Measurements from ENCODE around the gene CD151.

DNA sequence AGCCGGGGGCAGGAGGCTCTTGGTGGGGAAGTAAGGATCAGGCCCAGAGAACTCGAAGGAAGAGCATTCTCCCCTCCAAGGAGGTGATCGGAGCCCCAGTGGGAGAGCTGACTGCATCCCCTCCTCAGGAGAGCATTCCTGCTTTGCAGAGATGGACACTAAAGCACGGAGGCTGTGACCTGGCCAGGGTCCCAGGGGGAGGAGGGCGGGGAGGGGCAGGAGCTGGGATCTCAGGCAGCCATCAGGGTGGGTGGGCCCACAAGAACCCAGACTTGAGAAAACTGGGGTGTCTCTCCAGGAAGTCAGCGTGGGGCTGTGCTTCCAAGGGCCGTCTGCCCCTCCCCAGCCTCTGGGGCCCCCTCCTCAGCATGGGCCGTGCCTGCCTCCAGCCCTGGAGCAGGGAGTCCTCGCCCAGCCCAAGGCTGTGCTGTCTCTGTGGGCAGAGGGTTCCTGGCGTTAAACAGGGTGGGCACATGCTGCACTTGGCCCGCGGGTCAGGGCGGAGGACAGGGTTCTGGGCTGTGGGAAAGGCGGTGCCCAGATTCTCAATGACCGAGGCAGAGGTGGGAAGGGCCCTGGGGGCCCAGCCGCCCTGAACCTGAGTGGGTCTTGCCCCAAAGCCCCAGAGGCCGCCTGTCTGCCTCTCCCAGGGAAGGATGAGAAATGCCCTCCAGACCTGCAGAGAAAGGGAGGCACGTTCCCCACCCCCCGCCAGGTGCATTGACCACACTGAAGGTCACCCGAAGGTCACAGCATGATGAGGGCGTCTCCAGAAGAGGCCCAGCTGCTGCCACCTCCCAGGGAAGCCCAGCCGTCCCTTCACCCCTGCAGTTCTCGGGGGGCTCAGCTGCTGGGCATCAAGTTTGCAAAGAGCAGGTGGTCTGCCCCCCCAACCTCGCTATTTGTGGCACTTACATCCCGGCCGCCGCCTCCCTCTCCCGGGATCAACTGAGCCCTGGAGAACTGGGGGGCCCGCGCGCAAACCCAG lies 43.5 kb upstream of the CD151 start:
- TF ChIP-seq, protein P1, sequence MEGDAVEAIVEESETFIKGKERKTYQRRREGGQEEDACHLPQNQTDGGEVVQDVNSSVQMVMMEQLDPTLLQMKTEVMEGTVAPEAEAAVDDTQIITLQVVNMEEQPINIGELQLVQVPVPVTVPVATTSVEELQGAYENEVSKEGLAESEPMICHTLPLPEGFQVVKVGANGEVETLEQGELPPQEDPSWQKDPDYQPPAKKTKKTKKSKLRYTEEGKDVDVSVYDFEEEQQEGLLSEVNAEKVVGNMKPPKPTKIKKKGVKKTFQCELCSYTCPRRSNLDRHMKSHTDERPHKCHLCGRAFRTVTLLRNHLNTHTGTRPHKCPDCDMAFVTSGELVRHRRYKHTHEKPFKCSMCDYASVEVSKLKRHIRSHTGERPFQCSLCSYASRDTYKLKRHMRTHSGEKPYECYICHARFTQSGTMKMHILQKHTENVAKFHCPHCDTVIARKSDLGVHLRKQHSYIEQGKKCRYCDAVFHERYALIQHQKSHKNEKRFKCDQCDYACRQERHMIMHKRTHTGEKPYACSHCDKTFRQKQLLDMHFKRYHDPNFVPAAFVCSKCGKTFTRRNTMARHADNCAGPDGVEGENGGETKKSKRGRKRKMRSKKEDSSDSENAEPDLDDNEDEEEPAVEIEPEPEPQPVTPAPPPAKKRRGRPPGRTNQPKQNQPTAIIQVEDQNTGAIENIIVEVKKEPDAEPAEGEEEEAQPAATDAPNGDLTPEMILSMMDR (IDR thresholded peaks at IDR 0.05) = no peak
- TF ChIP-seq POLR2AphosphoS5 (IDR thresholded peaks at IDR 0.05) = no peak
- TF ChIP-seq POLR2A (IDR thresholded peaks at IDR 0.05) = no peak

All from gastroesophageal sphincter (tissue), 3 donors.